ENCODE data around the gene SAPCD2. TPM values are rescaled to one million over a fixed set of nuclear protein-coding genes. Genes with fewer than 3 reads are reported as not detected.

The SAPCD2 gene
- total RNA-seq, 4 donors from 2014 or later: 0.15 to 5.9 (median 1.0) TPM; not detected in 1

- peaks cover 5 to 29% of the 10 kb centered on the region in 2 donors for H3K4me1 ChIP-seq
- H3K9me3 ChIP-seq: no peaks in the 10 kb centered on the region
- H3K36me3 ChIP-seq: no peaks in the 10 kb centered on the region
- intact Hi-C loops (cut with DNase I; ENCODE audit: low total_unique reads): no loop called here
- H3K4me3 ChIP-seq: no peak overlapping the region
- TF ChIP-seq POLR2A (IDR thresholded peaks at IDR 0.05): no peak
- TF ChIP-seq, protein P1, sequence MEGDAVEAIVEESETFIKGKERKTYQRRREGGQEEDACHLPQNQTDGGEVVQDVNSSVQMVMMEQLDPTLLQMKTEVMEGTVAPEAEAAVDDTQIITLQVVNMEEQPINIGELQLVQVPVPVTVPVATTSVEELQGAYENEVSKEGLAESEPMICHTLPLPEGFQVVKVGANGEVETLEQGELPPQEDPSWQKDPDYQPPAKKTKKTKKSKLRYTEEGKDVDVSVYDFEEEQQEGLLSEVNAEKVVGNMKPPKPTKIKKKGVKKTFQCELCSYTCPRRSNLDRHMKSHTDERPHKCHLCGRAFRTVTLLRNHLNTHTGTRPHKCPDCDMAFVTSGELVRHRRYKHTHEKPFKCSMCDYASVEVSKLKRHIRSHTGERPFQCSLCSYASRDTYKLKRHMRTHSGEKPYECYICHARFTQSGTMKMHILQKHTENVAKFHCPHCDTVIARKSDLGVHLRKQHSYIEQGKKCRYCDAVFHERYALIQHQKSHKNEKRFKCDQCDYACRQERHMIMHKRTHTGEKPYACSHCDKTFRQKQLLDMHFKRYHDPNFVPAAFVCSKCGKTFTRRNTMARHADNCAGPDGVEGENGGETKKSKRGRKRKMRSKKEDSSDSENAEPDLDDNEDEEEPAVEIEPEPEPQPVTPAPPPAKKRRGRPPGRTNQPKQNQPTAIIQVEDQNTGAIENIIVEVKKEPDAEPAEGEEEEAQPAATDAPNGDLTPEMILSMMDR (IDR thresholded peaks at IDR 0.05): no peak
- no peak for DNase-seq
- H3K27me3 ChIP-seq: peaks cover 5 to 13% of the 10 kb centered on the region in 2 donors
- no peak overlapping the region for H3K27ac ChIP-seq
Measured at GRCh38 chr9:137050570-137050969, 19.8 kb downstream of the SAPCD2 start.

DNA sequence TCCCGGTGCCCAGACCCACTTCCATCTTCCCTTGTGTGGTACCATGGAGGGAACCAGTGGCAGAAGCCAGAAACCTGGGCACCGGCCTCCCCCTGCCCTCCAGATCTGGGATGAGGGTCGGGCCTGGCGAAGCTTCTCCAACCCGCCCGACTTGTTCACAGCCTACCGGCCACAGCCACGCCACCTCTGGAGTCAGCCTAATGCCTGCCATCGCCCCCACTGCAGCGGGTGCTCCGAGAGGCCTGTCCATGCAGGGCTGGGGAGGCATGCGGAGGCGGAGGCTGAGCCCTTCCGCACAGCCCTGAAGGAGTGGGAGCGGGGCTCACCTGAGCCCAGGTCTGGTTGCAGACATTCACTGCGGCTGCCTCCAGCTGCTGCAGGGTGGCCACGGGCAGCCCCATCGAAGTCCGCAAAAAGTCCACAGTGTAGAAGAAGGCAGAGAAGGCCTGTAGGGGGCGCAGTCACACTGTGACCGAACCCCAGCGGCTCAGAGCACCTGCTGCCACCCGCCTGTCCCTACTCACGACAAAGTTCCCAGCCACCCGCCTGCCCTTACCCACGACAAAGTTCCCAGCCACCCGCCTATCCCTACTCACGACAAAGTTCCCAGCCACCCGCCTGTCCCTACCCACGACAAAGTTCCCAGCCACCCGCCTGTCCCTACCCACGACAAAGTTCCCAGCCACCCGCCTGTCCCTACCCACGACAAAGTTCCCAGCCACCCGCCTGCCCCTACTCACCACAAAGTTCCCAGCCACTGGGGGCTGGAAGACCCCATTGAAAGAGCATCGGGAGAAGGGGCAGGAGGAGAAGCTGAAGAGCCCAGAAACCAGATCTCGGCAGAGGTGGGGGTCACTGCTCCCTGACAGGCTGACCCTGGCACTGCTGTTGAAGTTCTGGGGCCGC is 20.6 kb downstream of the SAPCD2 start:
- Histone ChIP-seq H3K36me3 (no peaks in the 10 kb centered on the region), H3K4me1 (peaks cover 0 to 21% of the 10 kb centered on the region in 2 donors), H3K4me3 (no peak overlapping the region), H3K27ac (no peak overlapping the region), H3K9me3 (no peaks in the 10 kb centered on the region), H3K27me3 (peaks cover 5 to 13% of the 10 kb centered on the region in 2 donors)
- TF ChIP-seq, protein P1 (IDR thresholded peaks at IDR 0.05): peak; percentile 9 to 44 (median 26)
- TF ChIP-seq POLR2A (IDR thresholded peaks at IDR 0.05): no peak
- DNase-seq: no peak
- intact Hi-C loops (cut with DNase I; ENCODE audit: low total_unique reads): no loop called here

GRCh38 chr9:137048655-137049543 is 21.5 kb downstream of the SAPCD2 start:
- H3K4me3 ChIP-seq: no peak overlapping the region
- no peaks in the 10 kb centered on the region for H3K9me3 ChIP-seq
- intact Hi-C loops (cut with DNase I; ENCODE audit: low total_unique reads): no loop called here
- peaks cover 5 to 13% of the 10 kb centered on the region in 2 donors for H3K27me3 ChIP-seq
- no peak for TF ChIP-seq POLR2A (IDR thresholded peaks at IDR 0.05)
- TF ChIP-seq, protein P1 (IDR thresholded peaks at IDR 0.05): no peak
- DNase-seq: no peak
- no peak overlapping the region for H3K27ac ChIP-seq
- no peaks in the 10 kb centered on the region for H3K36me3 ChIP-seq
- peaks cover 0 to 14% of the 10 kb centered on the region in 2 donors for H3K4me1 ChIP-seq

GRCh38 chr9:137046088-137046787 is 24.1 kb downstream of the SAPCD2 start, which contains the start of gene NPDC1:
TSS of gene NPDC1 (minus strand) at chr9:137046177. CDS start at chr9:137045989, 188 bp downstream.
- Histone ChIP-seq H3K36me3 (no peaks in the 10 kb centered on the region), H3K9me3 (no peaks in the 10 kb centered on the region), H3K27ac (peak within 1 kb of the TSS; percentile 56 to 57), H3K27me3 (peaks cover 0 to 13% of the 10 kb centered on the region in 2 donors), H3K4me3 (peak within 1 kb of the TSS; percentile 41 to 42), H3K4me1 (peaks cover 0 to 5% of the 10 kb centered on the region in 2 donors)
- DNase-seq: peak; percentile 64 to 69
- intact Hi-C loops (cut with DNase I; ENCODE audit: low total_unique reads): no loop called here
- peak in 1 of 2 donors; percentile 52 for TF ChIP-seq POLR2A (IDR thresholded peaks at IDR 0.05)
- TF ChIP-seq, protein P1 (IDR thresholded peaks at IDR 0.05): peak; percentile 76 to 84 (median 80)

Measured in uterus (tissue), 4 donors.